ENCODE data around the gene MED13L. TPM values are rescaled to one million over a fixed set of nuclear protein-coding genes. Genes with fewer than 3 reads are reported as not detected.

Gene MED13L
- total and polyA plus RNA-seq, 2 of the 4 experiments (the other 2 are of a cell fraction) = 17.9 to 49.1 TPM

- ATAC-seq (ENCODE audit: low read depth) (no peak), DNase-seq (no peak)
- H4K8ac ChIP-seq (ENCODE audit: low read depth in 2 of 2, low read length in 2 of 2) = no peak overlapping the region; a peak in 1 of 4 replicates
- no peak overlapping the region for H2BK120ac ChIP-seq (ENCODE audit: low read depth, low read length)
- no TSS peak for BruUV-seq (replicated peaks)
- H3K79me1 ChIP-seq (ENCODE audit: low read depth in 1 of 2, low read length in 2 of 2) = peaks cover 4 to 6% of the 10 kb centered on the region in 2 experiments; a peak in 2 of 4 replicates
- no peak overlapping the region for H2BK5ac ChIP-seq (ENCODE audit: low read depth, low read length, poor library complexity, severe bottlenecking)
- no peak overlapping the region for H3K9ac ChIP-seq (ENCODE audit: low read depth, low read length)
- H4K5ac ChIP-seq (ENCODE audit: low read depth, low read length) = no peak overlapping the region
- 51% methylated on average over 5 of the region's 15 CpGs; no CpG with 5 or more reads in 1 of the 2 experiments for WGBS, 2 experiments (ENCODE audit: extremely low coverage in 2 of 2, insufficient read length in 1 of 2)
- TF ChIP-seq CEBPB (IDR thresholded peaks at IDR 0.05; ENCODE audit: low read depth, low read length) (peak; percentile 22; the same call in 1 of the 2 replicates), SMC3 (IDR thresholded peaks at IDR 0.05; ENCODE audit: low read depth, low read length) (no peak), MAFK (IDR thresholded peaks at IDR 0.05; ENCODE audit: low read depth, low read length) (no peak), MXI1 (IDR thresholded peaks at IDR 0.05; ENCODE audit: borderline replicate concordance, low read depth, low read length) (no peak), MAZ (IDR thresholded peaks at IDR 0.05; ENCODE audit: borderline replicate concordance, low read depth, low read length) (no peak), RFX5 (IDR thresholded peaks at IDR 0.05; ENCODE audit: low read depth, low read length) (no peak), ELK1 (IDR thresholded peaks at IDR 0.05; ENCODE audit: borderline replicate concordance, low read depth, low read length) (no peak), POLR2A (IDR thresholded peaks at IDR 0.05; ENCODE audit: low read depth, low read length) (no peak)
- intact Hi-C loops (cut with micrococcal nuclease) (no loop called here), dilution Hi-C loops (cut with HindIII; ENCODE audit: low sequenced_read_pairs, unreplicated experiment) (no loop called here), in situ Hi-C loops (cut with MboI; ENCODE audit: low sequenced_read_pairs) (loop anchor here (10.0 kb wide), 1 partner anchor 312 kb away; no protein-coding TSS in a partner anchor)
- H3K4me3 ChIP-seq (ENCODE audit: insufficient read depth, low read depth, low read length) = no peak overlapping the region
- H3K23ac ChIP-seq (ENCODE audit: low read depth, low read length) = peak overlapping the region; percentile 56; the same call in 1 of the 2 replicates
- peak overlapping the region; percentile 54; the same call in 1 of the 2 replicates for H3K14ac ChIP-seq (replicated peaks; ENCODE audit: low read depth, low read length)
- peaks cover 6% of the 10 kb centered on the region; the same call in 1 of the 2 replicates for H3K9me1 ChIP-seq (ENCODE audit: insufficient read depth, low read length)
- CTCF ChIA-PET = no interaction called here
- no peaks in the 10 kb centered on the region for H3K9me3 ChIP-seq (ENCODE audit: control insufficient read depth, insufficient read depth, low read length)
- H3K27me3 ChIP-seq (ENCODE audit: control insufficient read depth, insufficient read depth, low read length) = no peaks in the 10 kb centered on the region
- H4K20me1 ChIP-seq (ENCODE audit: insufficient read depth, low read length) = no peaks in the 10 kb centered on the region
- POLR2A ChIA-PET (ENCODE audit: unreplicated experiment) = no interaction called here
- no peak overlapping the region for H4K91ac ChIP-seq (ENCODE audit: insufficient read depth, low read depth, low read length)
- H3K36me3 ChIP-seq (ENCODE audit: control insufficient read depth, insufficient read depth, low read length) = no peaks in the 10 kb centered on the region
- H3K18ac ChIP-seq (ENCODE audit: low read depth, low read length) = no peak overlapping the region
- no peak overlapping the region for H2AK5ac ChIP-seq (ENCODE audit: low read depth, low read length)
- no peak overlapping the region for H2AK9ac ChIP-seq (replicated peaks; ENCODE audit: low read depth, low read length, poor library complexity)
- no peak overlapping the region for H3K27ac ChIP-seq (ENCODE audit: insufficient read depth, low read length)
- H2AFZ ChIP-seq (replicated peaks; ENCODE audit: low read length, poor library complexity) = peak overlapping the region; percentile 67
- H2BK20ac ChIP-seq (ENCODE audit: low read depth, low read length) = no peak overlapping the region
- H3K4ac ChIP-seq (ENCODE audit: low read depth, low read length) = no peak overlapping the region
- no peak overlapping the region for H2BK15ac ChIP-seq (ENCODE audit: low read depth, low read length)
- H3K56ac ChIP-seq (ENCODE audit: extremely low read depth, insufficient read depth, low read length) = no peak overlapping the region
- H3K4me2 ChIP-seq (ENCODE audit: low read depth, low read length) = peak overlapping the region; percentile 46
- 0 out of 2 replicates have a peak, but pooled peaks cover 1% of the 10 kb centered on the region for H3K4me1 ChIP-seq (ENCODE audit: control insufficient read depth, insufficient read depth, low read length)
Observed at GRCh38 chr12:116282371-116283286, 5.1 kb upstream of the MED13L start.
